ENCODE results near the gene SERPINB7.
"Not testable (repeated sequence)": the region's sequence is repeated elsewhere in the genome, so short reads cannot be mapped to it uniquely, and the experiment has no call there.

SERPINB7 gene, protein sequence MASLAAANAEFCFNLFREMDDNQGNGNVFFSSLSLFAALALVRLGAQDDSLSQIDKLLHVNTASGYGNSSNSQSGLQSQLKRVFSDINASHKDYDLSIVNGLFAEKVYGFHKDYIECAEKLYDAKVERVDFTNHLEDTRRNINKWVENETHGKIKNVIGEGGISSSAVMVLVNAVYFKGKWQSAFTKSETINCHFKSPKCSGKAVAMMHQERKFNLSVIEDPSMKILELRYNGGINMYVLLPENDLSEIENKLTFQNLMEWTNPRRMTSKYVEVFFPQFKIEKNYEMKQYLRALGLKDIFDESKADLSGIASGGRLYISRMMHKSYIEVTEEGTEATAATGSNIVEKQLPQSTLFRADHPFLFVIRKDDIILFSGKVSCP

DNA sequence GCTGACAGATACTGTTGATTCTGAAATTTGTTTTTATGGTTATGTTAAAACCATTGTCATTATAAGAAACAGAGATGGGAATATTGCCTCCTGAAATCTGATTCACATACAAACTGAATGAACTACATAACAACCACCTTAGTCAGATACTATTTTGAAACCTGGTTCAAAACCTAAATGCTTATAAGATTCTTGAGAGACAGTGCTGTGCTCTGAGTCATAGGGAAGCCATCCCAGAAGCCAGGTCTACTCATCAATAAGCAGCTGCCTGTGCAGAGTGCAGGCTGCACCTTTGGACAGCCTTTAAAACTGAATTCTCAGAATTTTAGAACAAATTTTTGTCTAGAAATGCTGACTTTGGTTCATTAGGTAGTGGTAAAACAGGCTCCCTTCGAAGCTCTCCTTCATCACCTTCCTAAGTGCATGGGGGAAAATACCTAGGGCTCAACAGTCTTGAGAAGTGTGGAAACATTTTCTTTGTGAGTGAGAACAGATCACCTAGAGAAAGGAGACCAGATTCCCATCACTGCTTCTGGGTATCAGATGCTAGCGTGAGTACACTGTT is at the start of gene SERPINB7:
TSS of gene SERPINB7 (plus strand) at position 253 of the 565 bp plus-strand sequence. CDS start 6,955 bp downstream, outside the sequence.
- DNase-seq, result no peak

DNA sequence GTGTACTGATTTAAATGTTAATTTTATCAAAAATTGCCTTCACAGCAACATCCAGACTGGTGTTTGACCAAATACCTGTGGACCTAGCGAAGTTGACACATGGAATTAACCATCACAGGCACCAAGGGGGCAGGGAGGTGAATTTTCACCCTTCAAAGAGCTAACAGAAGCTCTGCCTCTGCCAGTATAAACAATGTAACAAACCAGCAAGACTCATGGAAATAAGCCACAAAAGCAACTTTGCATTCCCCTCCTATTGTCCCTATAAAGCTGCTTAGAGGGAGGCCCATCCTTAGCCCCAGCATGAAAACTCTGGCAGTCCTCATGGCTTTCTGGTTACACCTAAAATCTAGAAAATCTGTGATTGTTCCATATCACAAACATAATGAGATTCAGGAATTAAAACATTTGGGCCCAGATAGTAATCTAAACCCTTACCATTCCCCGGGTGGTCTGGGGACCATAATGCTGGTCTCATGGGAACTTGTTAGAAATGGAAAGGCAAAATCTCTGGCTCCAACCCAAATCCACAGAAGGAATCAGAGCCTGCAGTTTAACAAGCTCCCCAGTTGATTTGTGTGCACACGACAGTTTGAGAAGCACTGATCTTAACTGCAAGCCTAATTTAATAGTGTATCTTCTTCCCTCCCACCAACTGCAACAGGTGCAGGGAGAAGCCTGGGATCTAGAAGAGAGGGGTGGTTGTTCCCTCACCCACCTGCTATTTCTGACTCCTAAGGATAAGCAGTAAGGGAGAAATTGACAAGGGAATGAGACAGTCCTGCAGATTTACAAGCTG is 49.3 kb upstream of the SERPINB7 start:
- no peak for DNase-seq

DNA sequence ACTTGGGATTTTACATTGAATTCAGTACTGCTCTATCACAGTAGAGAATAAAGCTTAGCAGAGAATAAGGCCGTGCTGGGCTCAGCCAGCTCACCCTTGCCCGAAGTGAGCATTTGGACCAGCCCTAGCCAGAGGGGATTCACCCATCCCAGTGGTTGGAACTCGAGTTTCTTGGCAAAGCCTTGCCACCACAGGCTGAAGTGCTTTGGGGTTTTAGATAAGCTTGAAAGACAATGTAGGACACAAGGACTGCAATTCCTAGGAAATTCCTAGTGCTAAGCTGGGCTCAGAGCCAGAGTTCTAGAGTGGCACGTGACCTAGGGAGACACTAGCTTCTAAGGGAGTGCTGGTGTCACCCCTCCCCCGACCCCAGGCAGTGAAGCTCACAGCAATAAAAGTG is 44.4 kb upstream of the SERPINB7 start:
- DNase-seq, result no peak

DNA sequence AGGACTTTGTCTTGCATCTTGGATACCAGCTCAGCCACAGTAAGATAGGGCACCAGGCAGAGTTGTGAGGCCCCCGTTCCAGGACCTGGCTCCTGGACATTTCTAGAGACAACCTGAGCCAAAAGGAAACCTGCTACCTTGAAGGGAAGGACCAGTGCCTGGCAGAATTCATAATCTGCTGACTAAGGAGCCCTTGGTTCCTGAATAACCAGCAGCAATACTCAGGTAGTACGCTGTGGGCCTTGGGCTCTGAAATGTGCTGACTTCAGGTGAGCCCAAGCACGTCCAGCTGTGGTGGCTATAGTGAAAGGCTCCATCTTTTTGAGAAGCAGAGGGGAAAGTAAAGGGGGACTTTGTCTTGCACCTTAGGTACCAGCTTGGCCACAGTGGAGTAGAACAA is 44.0 kb upstream of the SERPINB7 start:
- no peak for DNase-seq

DNA sequence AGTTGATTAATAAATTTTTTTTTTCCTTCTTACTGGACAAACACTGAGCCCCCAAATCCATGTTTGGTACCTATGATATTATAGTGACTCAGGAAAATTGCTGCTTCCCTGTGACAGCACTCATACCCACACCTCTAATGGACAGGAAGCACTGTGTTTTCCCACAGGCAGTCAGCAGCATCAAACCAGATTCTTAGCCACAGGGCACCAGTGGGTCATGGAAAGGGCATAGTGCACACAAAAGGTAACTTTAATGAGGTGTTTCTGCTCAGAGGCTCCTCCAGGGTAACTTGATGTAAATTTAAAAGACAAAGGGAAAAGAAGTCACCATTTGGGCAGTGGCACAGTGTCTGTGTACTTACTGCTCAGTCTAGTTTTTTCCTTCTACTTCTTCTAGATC is 38.3 kb upstream of the SERPINB7 start:
- no peak for DNase-seq

DNA sequence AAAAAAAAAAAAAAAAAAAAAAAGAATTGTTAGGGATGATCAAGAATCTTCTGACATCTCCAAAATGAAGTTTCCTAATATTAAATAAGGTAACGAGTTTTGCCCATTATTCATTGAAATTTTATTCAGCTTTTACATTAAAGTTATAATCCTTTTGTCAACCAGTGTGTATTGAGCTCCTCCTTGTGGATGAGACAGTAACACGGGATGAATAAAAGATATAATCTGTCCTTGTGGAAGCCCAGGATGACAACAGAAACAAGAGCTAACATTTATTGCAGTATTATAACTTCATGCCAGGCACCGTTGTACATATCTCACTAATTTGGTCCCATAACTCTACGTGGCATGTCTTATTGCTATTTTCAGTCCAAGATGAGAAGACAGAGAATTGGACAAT is 33.4 kb upstream of the SERPINB7 start:
- DNase-seq, result no peak

DNA sequence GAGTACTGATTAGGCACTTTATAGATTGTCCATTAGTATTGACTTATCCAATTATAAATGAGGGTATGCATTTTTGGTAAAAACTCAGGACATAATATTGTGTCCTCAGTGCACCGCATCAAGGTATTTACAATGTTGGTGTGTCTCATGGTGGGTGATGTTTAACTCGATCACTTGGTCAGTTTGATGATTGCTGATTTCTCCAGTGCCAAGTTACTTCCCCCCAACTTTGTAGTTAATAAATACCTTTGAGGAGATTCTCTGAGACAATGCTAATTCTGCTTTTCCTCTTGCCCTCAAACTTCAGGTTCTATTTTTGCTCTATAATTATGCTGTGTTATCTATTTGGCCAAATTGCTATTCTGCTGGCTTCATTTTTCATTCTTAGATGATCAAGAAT is 28.2 kb upstream of the SERPINB7 start:
- DNase-seq, result no peak

GRCh38 chr18:63749489-63749888 is 25.7 kb upstream of the SERPINB7 start:
- no peak for DNase-seq

- no peak for DNase-seq
These were observed 22.6 kb upstream of the SERPINB7 start for GRCh38 chr18:63752636-63753035.

DNA sequence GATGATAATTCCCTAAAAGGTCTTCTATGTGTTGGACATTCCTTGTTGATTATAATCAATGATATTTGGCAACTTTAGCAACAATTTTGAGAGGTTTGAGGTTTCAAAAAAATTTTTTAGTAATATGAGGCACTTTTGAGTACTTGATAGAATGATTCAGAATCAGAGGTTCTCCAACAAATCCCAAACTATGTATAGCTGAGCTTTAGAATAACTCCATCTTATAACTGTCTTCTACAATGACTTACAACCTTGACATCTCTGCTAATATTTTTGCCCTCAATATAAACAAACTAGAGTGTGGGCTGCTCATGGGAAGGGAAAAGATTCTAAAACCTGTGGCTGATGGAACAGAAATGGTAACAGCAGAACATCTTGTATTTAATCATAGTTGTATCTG is 21.5 kb upstream of the SERPINB7 start:
- no peak for DNase-seq

DNA sequence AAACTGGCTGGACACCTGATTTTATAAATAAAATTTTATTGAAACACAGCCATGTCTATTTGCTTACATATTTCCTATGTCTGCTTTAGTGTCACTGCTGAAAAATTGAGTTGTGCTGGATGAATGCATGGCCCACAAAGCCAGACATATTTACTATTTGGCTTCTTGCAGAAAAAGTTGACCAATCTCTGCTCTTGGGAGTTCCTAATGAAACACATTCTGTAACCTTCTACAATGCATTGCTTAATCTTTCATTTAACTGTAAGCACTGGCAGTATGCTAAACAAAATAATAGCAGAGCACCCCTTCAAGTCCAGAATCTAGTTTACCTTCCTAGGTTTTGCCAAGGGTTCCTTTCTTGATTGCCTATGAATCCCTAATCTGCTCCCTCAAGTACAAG is 17.7 kb upstream of the SERPINB7 start:
- no peak for DNase-seq

DNA sequence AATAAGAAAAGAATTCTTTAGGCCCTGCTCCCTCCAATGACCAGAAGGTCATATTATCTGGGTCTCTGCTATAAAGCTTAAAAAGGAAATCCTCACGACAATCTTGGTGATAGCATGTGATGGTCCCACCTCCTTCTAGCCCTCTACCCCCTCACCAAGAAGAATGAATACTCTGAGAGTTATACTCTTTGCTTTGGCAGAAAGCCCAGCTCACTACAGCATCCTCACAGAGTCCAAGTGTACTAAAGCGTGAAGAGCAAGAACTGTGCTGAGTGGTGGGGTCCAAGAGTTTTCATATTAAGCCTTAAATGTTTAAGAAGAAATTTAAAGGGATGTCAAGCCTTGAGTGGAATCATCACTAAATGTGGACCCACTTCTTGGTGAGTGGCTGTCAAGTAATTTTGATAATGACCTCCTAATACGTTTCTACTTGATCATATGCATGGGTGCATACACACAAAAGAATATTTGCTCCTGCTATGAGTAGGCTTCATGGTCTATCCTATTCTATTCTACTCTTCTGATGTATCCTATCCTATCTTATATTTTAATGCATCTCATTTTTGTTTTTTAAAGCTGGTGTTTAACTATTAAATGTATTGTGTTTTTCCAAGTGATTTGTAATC is 16.5 kb upstream of the SERPINB7 start:
- DNase-seq, result no peak

DNA sequence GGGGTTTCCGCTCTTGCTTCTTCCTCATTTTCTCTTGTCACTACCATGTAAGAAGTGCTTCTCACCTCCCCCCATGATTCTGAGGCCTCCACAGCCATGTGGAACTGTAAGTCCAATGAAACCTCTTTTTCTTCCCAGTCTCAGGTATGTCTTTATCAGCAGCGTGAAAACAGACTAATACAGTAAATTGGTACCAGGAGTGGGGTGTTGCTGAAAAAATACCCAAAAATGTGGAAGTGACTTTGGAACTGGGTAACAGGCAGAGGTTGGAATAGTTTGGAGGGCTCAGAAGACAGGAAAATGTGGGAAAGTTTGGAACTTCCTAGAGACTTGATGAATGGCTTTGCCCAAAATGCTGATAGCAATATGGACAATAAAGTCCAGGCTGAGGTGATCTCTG is 15.4 kb upstream of the SERPINB7 start:
- DNase-seq, result not testable (repeated sequence)

- no peak for DNase-seq
These were observed 12.7 kb upstream of the SERPINB7 start for GRCh38 chr18:63762518-63762917.

DNA sequence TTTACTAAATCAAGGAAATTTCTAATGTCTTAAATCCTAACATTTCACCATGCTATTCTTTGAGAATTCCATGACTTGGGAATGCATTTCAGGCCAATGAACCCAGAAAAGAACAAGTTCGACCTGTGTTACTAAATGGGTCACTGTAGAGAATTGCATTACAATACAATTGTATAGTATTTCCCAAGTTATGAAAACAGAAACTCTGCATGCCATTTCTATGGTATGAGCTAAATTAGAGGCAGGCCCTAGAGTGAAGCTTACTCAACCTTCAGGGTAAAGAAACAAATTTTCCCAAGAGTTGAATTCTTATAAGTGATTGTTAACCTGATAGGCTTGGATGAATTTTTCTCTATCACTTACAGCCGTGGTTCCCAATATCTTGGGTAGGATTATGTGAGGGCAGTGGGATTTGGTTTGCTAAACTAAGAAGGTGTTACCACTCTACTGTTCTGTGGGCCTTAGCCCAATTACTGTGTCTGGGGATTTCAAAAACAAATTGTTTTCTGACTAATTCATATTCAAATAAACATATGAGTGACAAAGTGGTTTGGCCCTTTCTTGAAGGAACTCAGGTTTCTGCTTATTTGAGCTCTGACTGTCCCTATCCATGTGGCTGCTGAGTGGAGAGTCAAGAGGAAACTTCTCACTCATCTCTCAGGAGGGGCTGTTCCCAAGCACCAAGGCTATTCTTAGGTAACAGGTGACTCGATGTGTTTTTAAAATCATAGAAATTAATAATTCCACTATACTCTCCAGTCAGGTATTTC is 11.2 kb upstream of the SERPINB7 start:
- DNase-seq, result no peak

- DNase-seq, result no peak
These were observed 9.4 kb upstream of the SERPINB7 start for GRCh38 chr18:63765837-63766236.

DNA sequence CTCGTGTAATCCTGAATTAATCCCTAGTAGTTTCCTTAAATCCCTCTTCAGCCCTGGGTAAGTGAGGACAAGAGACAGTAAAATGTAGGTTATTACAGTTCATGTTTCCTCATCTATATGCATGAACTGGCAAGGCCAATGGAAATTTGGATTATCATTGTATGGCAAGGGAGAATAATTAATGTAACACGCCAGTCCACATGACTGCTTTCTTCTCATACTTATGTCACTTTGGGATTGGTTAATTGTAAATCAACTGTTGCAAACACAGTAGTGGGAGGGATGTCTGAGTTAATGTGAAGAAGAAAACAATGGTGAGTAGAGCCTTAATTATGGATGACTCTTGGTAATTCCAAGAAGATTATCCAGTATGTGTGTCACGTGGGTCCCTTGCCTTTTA is 1.7 kb upstream of the SERPINB7 start:
- no peak for DNase-seq

DNA sequence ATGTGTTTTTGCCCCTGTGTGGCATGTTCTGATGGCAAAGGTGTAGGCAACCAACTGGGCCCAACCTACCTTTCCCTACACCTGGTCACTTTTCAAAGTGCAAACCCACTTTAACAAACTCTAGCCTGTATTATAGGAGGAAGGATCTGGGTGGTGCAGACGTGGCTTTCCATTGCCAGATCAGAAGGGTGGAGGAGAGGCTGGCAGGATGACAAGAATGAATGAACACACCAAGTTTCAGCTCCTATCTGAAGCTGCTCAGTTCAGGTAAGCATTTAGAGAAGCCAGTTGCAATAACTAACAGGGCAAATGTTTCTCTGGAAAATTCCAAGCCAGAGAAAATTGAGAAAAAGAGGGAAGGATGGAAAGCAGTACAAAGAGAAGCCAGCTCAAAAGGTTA is 707 bp upstream of the SERPINB7 start:
- DNase-seq, result no peak

DNA sequence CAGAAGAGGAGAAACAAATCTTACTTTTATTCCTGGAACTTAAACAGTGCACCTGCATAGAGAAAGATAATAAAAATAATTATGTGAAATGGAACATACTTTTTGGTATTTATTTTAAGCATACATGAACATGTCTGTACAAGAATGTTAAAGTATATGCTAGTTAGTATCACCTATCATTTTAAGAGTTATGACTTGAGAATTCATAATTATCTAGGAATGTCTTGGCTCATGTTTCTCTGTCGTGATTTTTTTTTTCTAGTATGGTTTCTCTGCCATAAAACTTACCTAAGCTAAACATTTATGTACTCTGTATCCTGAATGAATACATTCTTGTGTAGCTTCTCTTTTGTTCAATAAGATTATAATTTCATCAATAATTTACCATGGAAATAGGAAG is 4.2 kb downstream of the SERPINB7 start:
- no peak for DNase-seq

GRCh38 chr18:63783394-63783793 is 8.2 kb downstream of the SERPINB7 start:
- DNase-seq, result no peak

DNA sequence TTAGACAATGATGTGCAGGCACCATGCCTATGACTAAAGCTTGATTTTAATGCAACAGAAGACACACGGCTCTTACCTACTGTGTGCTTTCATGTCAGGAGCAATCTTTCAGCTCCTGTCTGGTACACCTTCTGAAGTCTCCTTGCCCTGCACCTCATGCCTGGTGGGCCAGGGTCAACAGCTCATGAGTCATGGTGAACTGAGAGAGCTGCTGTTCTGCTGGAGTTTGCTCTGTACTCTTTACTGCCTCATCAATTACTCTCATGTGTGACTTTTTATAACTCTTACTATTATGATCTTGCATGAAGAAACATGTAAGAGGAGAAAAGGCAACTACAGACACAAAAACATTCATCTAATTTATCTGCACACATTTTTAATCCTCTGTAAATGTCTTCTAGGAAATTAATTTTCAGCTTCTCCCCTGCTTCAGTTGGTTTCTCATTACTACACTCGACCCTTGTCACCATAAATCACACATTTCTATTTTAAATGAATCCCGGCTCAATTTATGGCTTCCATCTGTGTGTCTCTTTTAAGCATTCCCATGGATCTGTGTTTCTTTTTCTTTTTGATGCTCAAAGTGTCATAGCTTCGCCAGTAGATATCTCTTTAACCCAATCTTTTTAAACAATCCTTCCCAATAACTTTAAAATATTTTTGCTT is 9.7 kb downstream of the SERPINB7 start:
- DNase-seq, result no peak

DNA sequence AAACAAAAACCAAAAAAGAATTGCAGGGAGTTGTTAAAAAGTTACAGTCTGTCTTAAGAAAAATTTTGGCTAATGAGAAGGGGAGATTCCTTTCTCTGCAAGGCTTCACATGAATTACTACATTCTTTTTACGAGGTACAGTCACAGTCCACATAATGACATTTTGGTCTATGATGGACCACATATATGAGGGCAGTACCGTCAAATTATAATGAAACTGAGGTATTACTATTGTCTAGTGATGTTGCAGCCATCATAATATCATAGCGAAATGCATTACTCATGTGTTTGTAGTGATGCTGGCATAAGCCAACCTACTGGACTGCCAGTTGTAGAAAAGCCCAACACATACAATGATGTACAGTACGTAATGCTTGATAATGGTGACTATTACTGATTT is 12.5 kb downstream of the SERPINB7 start:
- DNase-seq, result no peak

All from C1 segment of cervical spinal cord (tissue), 14 donors.